Psoas muscle (tissue), 8 donors: Measurements from ENCODE around the gene CRYM. TPM values are rescaled to one million over a fixed set of nuclear protein-coding genes. Genes with fewer than 3 reads are reported as not detected.

ENCODE experiments used
- ATAC-seq, 4 donors: fragments of 200-7000 bp; cut with Tn5 transposase; one replicate each; pipeline ENCODE4 v1.9.1; 2020; ENCODE audit warnings: moderate library complexity in 3 of 4, mild to moderate bottlenecking in 2 of 4
- DNase-seq, 2 donors: peaks; one replicate each; pipeline ENCODE4 v3.0.0-alpha.2; 2020
- H3K27ac ChIP-seq: fragments of 200-600 bp; one replicate; pipeline ENCODE4 v1.8.0; 2022
- H3K27me3 ChIP-seq, 3 donors: fragments of 200-600 bp in 1 of 3; one replicate each; pipeline versions ENCODE4 v1.6.1 to v1.8.0; 2013 to 2022; ENCODE audit warnings: low read length in 2 of 3, mild to moderate bottlenecking in 2 of 3, moderate library complexity in 1 of 3; ENCODE audit not compliant: insufficient read depth in 3 of 3
- H3K36me3 ChIP-seq, 2 donors: fragments of 200-600 bp in 1 of 2; one replicate each; pipeline versions ENCODE4 v1.6.1 to v1.8.0; 2013 to 2022; ENCODE audit warnings: low read depth in 1 of 2, mild to moderate bottlenecking in 1 of 2, moderate library complexity in 1 of 2; ENCODE audit not compliant: insufficient read depth in 1 of 2
- H3K4me1 ChIP-seq: fragments of 200-600 bp; one replicate; pipeline ENCODE4 v1.8.0; 2022
- H3K4me3 ChIP-seq: fragments of 200-600 bp; one replicate; pipeline ENCODE4 v1.8.0; 2022; ENCODE audit warnings: mild to moderate bottlenecking
- H3K9me3 ChIP-seq: fragments of 200-600 bp; one replicate; pipeline ENCODE4 v1.8.0; 2022
- WGBS, 3 donors: extraction: QIAGEN DNeasy Blood & Tissue Kit; methylation state at CpG; one replicate each; pipeline versions ENCODE4 v1.1.6 to v1.1.7; 2013; 5-methylcytosine and 5-hydroxymethylcytosine counted together
- intact Hi-C, 2 donors: fragments of 100-400 bp; cut with DNase I; formaldehyde crosslinking; loops; one replicate each; pipeline versions ENCODE4 v1.11.0 to v1.14.2; 2022
- polyA plus RNA-seq, 3 donors: library from polyadenylated mRNA; stranded (reverse); fragments of 200-250 nt; gene quantifications; one replicate each; pipeline ENCODE4 v1.2.3, GENCODE V29; 2013
- total RNA-seq, 4 donors: library from RNA; stranded (reverse); fragmentation: NEBNext Ultra II Directional in 2 of 4; extraction: Animal tissue kit (Norgen Biotek cat#: 25700) in 2 of 4; gene quantifications; one replicate each; pipeline versions ENCODE4 v1.2.1 to v1.2.4, GENCODE V29; 2021 to 2023
- TF ChIP-seq, protein P1 (sequence below): fragments of 200-600 bp; IDR thresholded peaks from one replicate; pipeline ENCODE4 v1.8.0; 2022; ENCODE audit warnings: antibody characterized with exemption
- donor health status: healthy with polysubstance abuse.
- donor health status: DM: no; HTN: no; CAD: no; lungs with moderate emphysema.
- donor health status: Bipolar disorder and iron deficiency.
- donor health status: healthy.
- donor health status: DM: yes; HTN: yes; CAD: no.
- donor health status: DM: no; HTN: no; CAD: no.
- donor health status: DM: no; HTN: no; CAD: no.
- donor health status: DM: yes; HTN: yes; CAD: no.

CRYM gene
- total and polyA plus RNA-seq, 7 donors: 0.25 to 33.4 (median 1.6) TPM

DNA sequence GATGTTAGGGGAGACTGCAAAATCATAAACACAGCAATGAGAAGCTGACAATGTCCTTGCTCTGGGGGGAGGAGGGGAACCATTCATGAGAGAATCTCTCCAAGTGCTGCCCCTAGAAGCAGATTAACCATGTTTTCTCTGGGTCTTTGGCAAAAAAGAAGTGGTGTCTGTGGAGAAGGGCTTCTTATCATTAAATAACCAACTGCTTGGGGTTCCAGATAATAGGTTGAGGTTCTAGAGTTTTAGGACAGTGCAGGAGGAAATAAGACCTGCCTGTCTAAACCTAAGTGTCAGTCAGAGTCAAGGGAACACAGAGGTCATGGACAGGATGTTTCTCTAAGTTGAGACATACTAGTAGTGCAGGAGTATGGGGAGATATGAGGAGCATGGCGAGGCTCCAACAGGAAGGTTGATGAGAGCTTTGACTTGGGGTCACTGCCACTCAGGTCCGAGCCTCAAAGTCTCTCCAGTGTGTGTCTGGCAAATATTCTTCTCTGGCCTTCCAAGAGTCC is 49.7 kb downstream of the CRYM start:
- DNase-seq (no peak), ATAC-seq (no peak)
- H3K4me1 ChIP-seq: no peaks in the 10 kb centered on the region
- H3K27me3 ChIP-seq: no peaks in the 10 kb centered on the region
- intact Hi-C loops: no loop called here
- TF ChIP-seq, protein P1, sequence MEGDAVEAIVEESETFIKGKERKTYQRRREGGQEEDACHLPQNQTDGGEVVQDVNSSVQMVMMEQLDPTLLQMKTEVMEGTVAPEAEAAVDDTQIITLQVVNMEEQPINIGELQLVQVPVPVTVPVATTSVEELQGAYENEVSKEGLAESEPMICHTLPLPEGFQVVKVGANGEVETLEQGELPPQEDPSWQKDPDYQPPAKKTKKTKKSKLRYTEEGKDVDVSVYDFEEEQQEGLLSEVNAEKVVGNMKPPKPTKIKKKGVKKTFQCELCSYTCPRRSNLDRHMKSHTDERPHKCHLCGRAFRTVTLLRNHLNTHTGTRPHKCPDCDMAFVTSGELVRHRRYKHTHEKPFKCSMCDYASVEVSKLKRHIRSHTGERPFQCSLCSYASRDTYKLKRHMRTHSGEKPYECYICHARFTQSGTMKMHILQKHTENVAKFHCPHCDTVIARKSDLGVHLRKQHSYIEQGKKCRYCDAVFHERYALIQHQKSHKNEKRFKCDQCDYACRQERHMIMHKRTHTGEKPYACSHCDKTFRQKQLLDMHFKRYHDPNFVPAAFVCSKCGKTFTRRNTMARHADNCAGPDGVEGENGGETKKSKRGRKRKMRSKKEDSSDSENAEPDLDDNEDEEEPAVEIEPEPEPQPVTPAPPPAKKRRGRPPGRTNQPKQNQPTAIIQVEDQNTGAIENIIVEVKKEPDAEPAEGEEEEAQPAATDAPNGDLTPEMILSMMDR: no peak
- no peaks in the 10 kb centered on the region for H3K36me3 ChIP-seq
- no peak overlapping the region for H3K27ac ChIP-seq
- no peaks in the 10 kb centered on the region for H3K9me3 ChIP-seq
- H3K4me3 ChIP-seq: no peak overlapping the region
- WGBS, 3 donors: 47 to 59% (median 57%) methylated on average over 2 of the region's 2 CpGs

DNA sequence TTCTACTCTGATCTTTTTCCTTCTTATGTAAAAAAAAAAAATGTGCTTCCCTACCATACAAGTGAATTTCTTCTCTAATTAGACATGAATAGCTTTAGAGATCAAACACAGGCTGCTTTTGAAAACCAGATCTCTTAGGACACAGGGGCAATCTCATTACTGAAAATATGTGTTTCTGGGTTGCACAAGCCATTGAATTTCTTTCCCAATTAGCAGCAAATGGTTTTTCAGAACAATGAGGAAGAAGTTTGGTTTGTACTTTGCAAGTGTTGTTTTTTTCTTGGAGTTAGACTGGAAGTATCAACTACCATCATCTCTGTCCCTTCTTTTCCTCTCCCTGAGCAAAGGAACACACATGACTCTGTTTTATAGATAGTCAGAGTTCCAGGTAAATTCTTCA is 50.2 kb downstream of the CRYM start:
- Histone ChIP-seq H3K27ac (no peak overlapping the region), H3K9me3 (no peaks in the 10 kb centered on the region), H3K36me3 (no peaks in the 10 kb centered on the region), H3K27me3 (no peaks in the 10 kb centered on the region), H3K4me3 (no peak overlapping the region), H3K4me1 (no peaks in the 10 kb centered on the region)
- DNase-seq (no peak), ATAC-seq (no peak)
- intact Hi-C loops: no loop called here
- TF ChIP-seq, protein P1: no peak

DNA sequence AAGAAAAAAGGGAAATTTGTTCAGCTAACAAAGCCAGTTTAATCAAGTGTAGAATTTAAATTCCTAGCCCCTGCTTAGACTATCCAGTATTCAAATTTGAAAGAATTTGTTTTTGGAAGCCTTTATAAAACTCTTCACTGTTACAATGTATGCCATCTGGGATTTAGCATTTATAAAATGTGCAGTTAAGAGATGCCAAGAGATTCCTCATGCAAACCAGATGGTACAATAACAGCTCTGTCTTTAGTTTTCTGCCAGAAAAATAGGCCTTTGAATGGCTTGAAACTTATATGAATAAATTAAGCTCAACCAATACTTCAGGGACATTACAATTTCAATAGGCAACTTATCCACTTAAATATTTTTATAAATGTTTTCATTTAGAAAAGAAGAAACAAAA is 51.3 kb downstream of the CRYM start:
- Histone ChIP-seq H3K4me1 (no peaks in the 10 kb centered on the region), H3K9me3 (no peaks in the 10 kb centered on the region), H3K36me3 (no peaks in the 10 kb centered on the region), H3K27me3 (no peaks in the 10 kb centered on the region), H3K4me3 (no peak overlapping the region), H3K27ac (no peak overlapping the region)
- DNase-seq: no peak
- TF ChIP-seq, protein P1: no peak
- intact Hi-C loops: no loop called here
- no peak for ATAC-seq

DNA sequence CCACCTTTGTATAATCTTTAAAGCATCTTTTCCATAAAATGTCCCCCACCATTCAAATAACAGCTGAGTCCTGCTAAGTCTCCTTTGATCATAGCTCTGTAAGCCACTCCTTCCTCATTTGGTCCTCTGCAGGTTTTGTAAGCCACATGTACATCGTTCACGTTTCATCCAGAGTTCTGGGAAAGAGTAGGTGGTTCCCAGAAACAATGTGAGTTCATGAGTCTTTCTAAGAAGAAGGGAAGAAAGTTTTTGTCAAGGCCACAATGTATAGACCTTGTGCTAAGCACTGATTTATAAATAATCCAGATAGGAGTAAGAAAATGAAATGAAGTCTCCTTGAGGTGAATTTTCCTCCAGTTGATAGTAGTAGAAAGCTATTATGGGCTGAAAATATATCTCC is 53.3 kb downstream of the CRYM start:
- no peak for ATAC-seq
- Histone ChIP-seq H3K9me3 (no peaks in the 10 kb centered on the region), H3K4me1 (no peaks in the 10 kb centered on the region), H3K27me3 (no peaks in the 10 kb centered on the region), H3K36me3 (no peaks in the 10 kb centered on the region), H3K27ac (no peak overlapping the region), H3K4me3 (no peak overlapping the region)
- 59 to 79% (median 66%) methylated on average over 2 of the region's 2 CpGs for WGBS, 3 donors
- no peak for DNase-seq
- intact Hi-C loops: no loop called here
- TF ChIP-seq, protein P1: no peak

DNA sequence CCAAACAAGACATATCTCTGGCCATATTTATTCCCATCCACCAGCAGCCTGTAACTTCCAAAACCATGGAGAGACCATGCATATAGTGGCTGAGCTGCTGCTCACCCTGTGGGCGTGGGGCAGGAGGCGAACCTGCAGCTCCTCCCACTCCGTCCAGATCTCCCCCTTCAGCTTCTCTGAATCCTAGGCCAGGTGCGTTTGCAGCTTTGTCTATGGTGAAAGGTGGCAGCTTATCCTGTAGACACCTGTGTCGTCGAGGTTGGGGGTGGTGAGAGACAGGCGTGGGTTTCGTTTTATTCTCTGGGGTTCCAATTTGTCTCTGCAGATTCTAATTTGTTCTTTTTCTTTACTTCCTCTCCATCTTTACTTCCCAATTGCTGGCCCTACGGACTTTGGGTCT is 54.3 kb downstream of the CRYM start:
- Histone ChIP-seq H3K4me1 (no peaks in the 10 kb centered on the region), H3K4me3 (no peak overlapping the region), H3K27ac (no peak overlapping the region), H3K27me3 (no peaks in the 10 kb centered on the region), H3K36me3 (no peaks in the 10 kb centered on the region), H3K9me3 (no peaks in the 10 kb centered on the region)
- intact Hi-C loops: no loop called here
- WGBS, 3 donors: 78 to 83% (median 78%) methylated on average over 9 of the region's 9 CpGs
- ATAC-seq (no peak), DNase-seq (no peak)
- TF ChIP-seq, protein P1: no peak
